ENCODE measurements around the gene PCNX2.

- no peak for TF ChIP-seq CTCF (IDR thresholded peaks at IDR 0.05)
- no peak for TF ChIP-seq ZNF416 (CRISPR knock-in tag; IDR thresholded peaks at IDR 0.05)
- TF ChIP-seq ELF4 (CRISPR knock-in tag; IDR thresholded peaks at IDR 0.05; ENCODE audit: low read depth) = no peak
- no peak for TF ChIP-seq TEAD4 (CRISPR knock-in tag; IDR thresholded peaks at IDR 0.05)
- TF ChIP-seq NFYB (CRISPR knock-in tag; conservative IDR thresholded peaks at IDR 0.05; ENCODE audit: low read depth) = no peak
- no peak for TF ChIP-seq ATF2 (CRISPR knock-in tag; IDR thresholded peaks at IDR 0.05; ENCODE audit: borderline replicate concordance, low read depth)
- TF ChIP-seq, protein P1, sequence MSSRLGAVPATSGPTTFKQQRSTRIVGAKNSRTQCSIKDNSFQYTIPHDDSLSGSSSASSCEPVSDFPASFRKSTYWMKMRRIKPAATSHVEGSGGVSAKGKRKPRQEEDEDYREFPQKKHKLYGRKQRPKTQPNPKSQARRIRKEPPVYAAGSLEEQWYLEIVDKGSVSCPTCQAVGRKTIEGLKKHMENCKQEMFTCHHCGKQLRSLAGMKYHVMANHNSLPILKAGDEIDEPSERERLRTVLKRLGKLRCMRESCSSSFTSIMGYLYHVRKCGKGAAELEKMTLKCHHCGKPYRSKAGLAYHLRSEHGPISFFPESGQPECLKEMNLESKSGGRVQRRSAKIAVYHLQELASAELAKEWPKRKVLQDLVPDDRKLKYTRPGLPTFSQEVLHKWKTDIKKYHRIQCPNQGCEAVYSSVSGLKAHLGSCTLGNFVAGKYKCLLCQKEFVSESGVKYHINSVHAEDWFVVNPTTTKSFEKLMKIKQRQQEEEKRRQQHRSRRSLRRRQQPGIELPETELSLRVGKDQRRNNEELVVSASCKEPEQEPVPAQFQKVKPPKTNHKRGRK (CRISPR knock-in tag; IDR thresholded peaks at IDR 0.05; ENCODE audit: borderline replicate concordance) = no peak
- TF ChIP-seq ATF3 (CRISPR knock-in tag; conservative IDR thresholded peaks at IDR 0.05) = no peak
- no peak for TF ChIP-seq CREB1 (CRISPR knock-in tag; IDR thresholded peaks at IDR 0.05)
Measured at GRCh38 chr1:233209481-233209880, 86.0 kb downstream of the PCNX2 start.

All from WTC11 (cell line).